Measurements from ENCODE around the gene OPTC. TPM values are rescaled to one million over a fixed set of nuclear protein-coding genes. Genes with fewer than 3 reads are reported as not detected.

OPTC gene
- total RNA-seq, 1 donor from 2014 or later = not detected

DNA sequence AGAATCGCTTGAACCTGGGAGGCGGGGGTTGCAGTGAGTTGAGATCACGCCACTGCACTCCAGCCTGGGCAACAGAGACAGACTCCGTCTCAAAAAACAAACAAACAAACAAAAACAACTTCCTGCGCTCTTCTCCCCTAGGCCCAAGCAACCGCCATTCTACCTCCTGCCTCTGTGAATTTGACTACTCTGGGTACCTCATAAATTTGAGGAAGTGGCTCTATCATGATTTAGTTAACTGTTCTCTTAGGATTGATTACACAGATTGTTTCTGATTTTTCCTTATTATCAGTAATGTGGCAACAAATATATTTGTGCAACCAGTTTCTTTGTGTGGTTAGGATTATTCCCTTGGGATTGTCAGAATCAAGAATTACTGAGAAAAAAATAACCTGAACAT is 29.7 kb downstream of the OPTC start:
- TF ChIP-seq, protein P1, sequence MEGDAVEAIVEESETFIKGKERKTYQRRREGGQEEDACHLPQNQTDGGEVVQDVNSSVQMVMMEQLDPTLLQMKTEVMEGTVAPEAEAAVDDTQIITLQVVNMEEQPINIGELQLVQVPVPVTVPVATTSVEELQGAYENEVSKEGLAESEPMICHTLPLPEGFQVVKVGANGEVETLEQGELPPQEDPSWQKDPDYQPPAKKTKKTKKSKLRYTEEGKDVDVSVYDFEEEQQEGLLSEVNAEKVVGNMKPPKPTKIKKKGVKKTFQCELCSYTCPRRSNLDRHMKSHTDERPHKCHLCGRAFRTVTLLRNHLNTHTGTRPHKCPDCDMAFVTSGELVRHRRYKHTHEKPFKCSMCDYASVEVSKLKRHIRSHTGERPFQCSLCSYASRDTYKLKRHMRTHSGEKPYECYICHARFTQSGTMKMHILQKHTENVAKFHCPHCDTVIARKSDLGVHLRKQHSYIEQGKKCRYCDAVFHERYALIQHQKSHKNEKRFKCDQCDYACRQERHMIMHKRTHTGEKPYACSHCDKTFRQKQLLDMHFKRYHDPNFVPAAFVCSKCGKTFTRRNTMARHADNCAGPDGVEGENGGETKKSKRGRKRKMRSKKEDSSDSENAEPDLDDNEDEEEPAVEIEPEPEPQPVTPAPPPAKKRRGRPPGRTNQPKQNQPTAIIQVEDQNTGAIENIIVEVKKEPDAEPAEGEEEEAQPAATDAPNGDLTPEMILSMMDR (IDR thresholded peaks at IDR 0.05; ENCODE audit: unreplicated experiment) = no peak
- Mint-ChIP-seq H3K9me3 (ENCODE audit: low read depth) (no peaks in the 10 kb centered on the region), H3K4me3 (ENCODE audit: low read depth) (no peak overlapping the region), H3K27me3 (peaks cover 22% of the 10 kb centered on the region), H3K27ac (no peak overlapping the region), H3K4me1 (ENCODE audit: low read depth) (peaks cover 12% of the 10 kb centered on the region), H3K36me3 (ENCODE audit: insufficient read depth) (no peaks in the 10 kb centered on the region)
- DNase-seq (ENCODE audit: low spot score, unreplicated experiment) = no peak

DNA sequence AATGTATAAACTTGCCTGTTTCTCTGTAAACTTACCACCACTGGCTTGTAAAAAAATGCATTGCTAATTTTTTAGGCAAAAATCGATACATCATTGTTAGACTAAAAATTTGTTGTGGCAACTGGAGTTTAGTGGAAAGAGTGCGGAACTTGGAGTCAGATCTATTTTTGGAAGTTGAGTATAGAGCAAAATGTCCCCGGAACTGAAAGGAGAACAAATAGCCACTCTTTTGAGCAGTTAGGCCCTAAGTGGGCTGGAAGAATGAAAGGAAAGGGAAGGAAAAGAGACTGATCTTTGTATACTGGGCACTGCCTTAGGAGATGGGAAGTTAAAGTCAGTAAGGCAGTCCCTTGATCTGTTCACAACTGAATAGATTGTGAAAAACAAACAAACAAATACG is 30.2 kb downstream of the OPTC start:
- TF ChIP-seq, protein P1 (IDR thresholded peaks at IDR 0.05; ENCODE audit: unreplicated experiment) = no peak
- Mint-ChIP-seq H3K27me3 (peaks cover 23% of the 10 kb centered on the region), H3K36me3 (ENCODE audit: insufficient read depth) (no peaks in the 10 kb centered on the region), H3K9me3 (ENCODE audit: low read depth) (no peaks in the 10 kb centered on the region), H3K27ac (no peak overlapping the region), H3K4me1 (ENCODE audit: low read depth) (peaks cover 7% of the 10 kb centered on the region), H3K4me3 (ENCODE audit: low read depth) (no peak overlapping the region)
- DNase-seq (ENCODE audit: low spot score, unreplicated experiment) = no peak

DNA sequence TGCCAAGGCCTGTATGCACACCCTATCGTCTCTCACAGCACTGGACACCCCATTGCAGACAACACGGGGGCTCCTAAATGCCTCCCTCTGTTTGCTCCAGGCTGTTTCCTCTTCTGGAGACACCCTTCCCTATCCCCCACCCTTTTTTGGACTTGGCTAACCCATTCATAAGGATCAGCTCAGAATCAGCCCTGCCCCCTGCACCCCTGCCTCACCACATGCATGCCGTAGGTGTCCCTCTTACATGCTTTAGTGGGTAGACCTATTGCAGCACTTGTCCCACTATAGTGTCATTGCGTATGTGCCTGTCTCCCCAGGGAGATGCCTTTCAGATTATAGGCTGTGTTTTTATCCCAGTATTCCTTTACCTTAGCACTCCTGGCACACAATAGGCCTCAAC is 30.9 kb downstream of the OPTC start:
- Mint-ChIP-seq H3K4me1 (ENCODE audit: low read depth) (peaks cover 2% of the 10 kb centered on the region), H3K27me3 (peaks cover 23% of the 10 kb centered on the region), H3K4me3 (ENCODE audit: low read depth) (no peak overlapping the region), H3K27ac (no peak overlapping the region), H3K9me3 (ENCODE audit: low read depth) (no peaks in the 10 kb centered on the region), H3K36me3 (ENCODE audit: insufficient read depth) (no peaks in the 10 kb centered on the region)
- no peak for DNase-seq (ENCODE audit: low spot score, unreplicated experiment)
- TF ChIP-seq, protein P1 (IDR thresholded peaks at IDR 0.05; ENCODE audit: unreplicated experiment) = no peak

DNA sequence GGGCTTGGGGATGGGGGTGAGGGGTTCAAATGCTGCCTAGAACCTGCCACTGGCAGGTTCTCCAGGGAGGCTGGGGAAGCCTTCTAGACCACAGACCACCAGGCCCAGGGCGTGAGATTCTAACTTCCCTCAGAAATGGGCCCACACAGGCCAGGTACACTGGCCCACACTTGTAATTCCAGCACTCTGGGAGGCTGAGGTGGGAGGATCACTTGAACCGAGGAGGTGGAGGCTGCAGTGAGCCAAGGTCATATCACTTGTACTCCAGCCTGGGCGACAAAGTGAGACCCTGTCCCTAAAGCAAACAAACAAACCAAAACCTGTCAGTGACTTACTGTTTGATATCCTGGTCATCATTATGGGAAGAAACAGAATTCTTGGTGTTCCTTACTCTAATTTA is 31.7 kb downstream of the OPTC start:
- H3K4me1 Mint-ChIP-seq (ENCODE audit: low read depth) = peaks cover 2% of the 10 kb centered on the region
- H3K27ac Mint-ChIP-seq = no peak overlapping the region
- TF ChIP-seq, protein P1 (IDR thresholded peaks at IDR 0.05; ENCODE audit: unreplicated experiment) = no peak
- H3K36me3 Mint-ChIP-seq (ENCODE audit: insufficient read depth) = no peaks in the 10 kb centered on the region
- no peak for DNase-seq (ENCODE audit: low spot score, unreplicated experiment)
- H3K9me3 Mint-ChIP-seq (ENCODE audit: low read depth) = no peaks in the 10 kb centered on the region
- no peak overlapping the region for H3K4me3 Mint-ChIP-seq (ENCODE audit: low read depth)
- H3K27me3 Mint-ChIP-seq = peaks cover 20% of the 10 kb centered on the region

DNA sequence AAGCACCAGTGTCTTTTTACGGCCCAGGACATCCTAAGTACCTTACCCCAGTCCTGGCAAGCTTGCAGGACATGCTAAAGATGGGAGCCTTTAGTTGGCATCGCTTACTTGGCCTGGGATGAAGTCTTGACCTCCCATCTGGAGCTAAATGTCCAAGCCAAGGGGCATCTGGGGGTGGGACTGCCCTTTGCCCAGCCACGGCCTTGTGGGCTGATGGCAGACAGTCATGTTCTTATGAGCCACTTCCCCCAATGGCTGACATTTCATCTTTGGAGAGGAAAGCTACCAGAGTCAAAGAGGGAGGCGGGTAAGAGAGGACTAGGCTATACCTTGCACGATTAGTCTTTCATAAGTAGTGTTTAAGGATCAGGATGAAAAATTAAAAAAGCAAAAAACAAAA is 32.2 kb downstream of the OPTC start:
- peaks cover 21% of the 10 kb centered on the region for H3K27me3 Mint-ChIP-seq
- no peak overlapping the region for H3K27ac Mint-ChIP-seq
- H3K36me3 Mint-ChIP-seq (ENCODE audit: insufficient read depth) = no peaks in the 10 kb centered on the region
- H3K9me3 Mint-ChIP-seq (ENCODE audit: low read depth) = no peaks in the 10 kb centered on the region
- H3K4me3 Mint-ChIP-seq (ENCODE audit: low read depth) = no peak overlapping the region
- TF ChIP-seq, protein P1 (IDR thresholded peaks at IDR 0.05; ENCODE audit: unreplicated experiment) = no peak
- DNase-seq (ENCODE audit: low spot score, unreplicated experiment) = no peak
- peaks cover 2% of the 10 kb centered on the region for H3K4me1 Mint-ChIP-seq (ENCODE audit: low read depth)
